GM12864 (cell line): ENCODE measurements around the gene CLNK.

Experiments used
- DNase-seq: peaks from one replicate; pipeline ENCODE4 v3.0.0-alpha.2; 2011; ENCODE audit warnings: low read depth
- H3K4me3 ChIP-seq: 2 replicates; pipeline ENCODE4 v1.5.1; 2011; ENCODE audit warnings: mild to moderate bottlenecking, low read depth, low read length, control low read depth
- TF ChIP-seq, protein P1 (sequence below): IDR thresholded peaks from 2 replicates; pipeline ENCODE4 v1.5.1; 2011; ENCODE audit warnings: low read depth, mild to moderate bottlenecking, moderate library complexity, low read length, control low read depth, inconsistent platforms; ENCODE audit errors: missing control alignments

Gene CLNK

DNA sequence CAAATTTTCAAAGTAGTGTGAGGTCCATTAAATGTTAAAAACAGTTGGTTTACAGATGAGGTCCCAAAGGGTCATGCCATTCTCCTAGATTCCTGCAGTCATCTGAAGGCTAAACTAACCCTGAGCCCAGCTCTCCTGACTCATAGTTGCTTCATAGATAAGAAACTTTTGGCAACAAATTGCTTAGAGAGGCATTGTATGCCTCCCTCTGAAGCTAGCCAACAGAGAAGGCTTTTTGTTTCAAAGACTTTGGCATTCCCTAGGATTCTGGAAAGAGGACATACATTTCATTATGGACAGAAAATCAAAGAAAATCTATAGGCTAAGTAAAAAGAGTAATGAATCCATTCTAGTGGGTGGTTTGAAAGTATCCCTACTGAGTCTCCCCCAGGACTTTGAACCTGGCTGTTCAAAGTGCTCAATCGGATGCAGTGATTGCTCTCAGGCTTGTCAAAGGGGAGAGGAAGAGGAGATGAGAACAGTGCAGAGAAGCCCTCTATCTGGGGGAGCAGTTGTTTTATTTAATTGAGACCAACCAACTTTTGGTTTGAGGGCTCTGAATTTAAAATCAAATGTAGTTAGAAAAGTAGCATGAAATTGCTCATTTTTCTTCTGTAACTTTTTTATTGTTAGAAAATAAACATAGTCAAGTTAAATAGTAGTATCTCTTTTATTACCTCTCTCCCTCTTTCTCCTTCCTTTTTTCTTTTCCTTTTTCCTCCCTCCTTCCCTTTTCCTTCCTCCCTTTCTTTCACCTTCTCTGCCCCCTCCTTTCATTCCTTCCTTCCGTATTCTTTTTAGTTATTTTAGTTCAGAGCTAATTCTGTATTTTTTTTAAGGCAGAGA is 155.1 kb downstream of the CLNK start:
- H3K4me3 ChIP-seq = no peak overlapping the region
- DNase-seq = no peak
- TF ChIP-seq, protein P1, sequence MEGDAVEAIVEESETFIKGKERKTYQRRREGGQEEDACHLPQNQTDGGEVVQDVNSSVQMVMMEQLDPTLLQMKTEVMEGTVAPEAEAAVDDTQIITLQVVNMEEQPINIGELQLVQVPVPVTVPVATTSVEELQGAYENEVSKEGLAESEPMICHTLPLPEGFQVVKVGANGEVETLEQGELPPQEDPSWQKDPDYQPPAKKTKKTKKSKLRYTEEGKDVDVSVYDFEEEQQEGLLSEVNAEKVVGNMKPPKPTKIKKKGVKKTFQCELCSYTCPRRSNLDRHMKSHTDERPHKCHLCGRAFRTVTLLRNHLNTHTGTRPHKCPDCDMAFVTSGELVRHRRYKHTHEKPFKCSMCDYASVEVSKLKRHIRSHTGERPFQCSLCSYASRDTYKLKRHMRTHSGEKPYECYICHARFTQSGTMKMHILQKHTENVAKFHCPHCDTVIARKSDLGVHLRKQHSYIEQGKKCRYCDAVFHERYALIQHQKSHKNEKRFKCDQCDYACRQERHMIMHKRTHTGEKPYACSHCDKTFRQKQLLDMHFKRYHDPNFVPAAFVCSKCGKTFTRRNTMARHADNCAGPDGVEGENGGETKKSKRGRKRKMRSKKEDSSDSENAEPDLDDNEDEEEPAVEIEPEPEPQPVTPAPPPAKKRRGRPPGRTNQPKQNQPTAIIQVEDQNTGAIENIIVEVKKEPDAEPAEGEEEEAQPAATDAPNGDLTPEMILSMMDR = no peak

DNA sequence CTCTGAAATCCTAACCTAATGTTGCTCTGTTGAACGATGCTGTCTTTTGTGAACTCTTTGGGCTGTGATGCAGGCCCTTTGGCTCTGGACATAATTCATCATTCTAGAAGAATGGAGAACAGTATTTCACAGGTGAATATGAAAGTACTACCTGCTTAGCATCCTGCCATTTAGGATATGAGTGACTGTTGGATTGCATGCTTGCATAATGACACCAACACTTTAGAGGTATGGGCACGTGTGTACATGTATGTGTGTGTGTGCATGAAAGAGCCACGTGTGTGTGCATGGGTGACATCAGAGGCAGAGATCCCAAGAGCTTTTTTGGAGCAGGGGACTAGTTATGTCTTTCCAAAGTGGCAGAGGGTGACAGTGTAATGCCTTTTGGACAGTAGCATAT is 157.1 kb downstream of the CLNK start:
- no peak for DNase-seq
- H3K4me3 ChIP-seq = no peak overlapping the region
- TF ChIP-seq, protein P1 = no peak

DNA sequence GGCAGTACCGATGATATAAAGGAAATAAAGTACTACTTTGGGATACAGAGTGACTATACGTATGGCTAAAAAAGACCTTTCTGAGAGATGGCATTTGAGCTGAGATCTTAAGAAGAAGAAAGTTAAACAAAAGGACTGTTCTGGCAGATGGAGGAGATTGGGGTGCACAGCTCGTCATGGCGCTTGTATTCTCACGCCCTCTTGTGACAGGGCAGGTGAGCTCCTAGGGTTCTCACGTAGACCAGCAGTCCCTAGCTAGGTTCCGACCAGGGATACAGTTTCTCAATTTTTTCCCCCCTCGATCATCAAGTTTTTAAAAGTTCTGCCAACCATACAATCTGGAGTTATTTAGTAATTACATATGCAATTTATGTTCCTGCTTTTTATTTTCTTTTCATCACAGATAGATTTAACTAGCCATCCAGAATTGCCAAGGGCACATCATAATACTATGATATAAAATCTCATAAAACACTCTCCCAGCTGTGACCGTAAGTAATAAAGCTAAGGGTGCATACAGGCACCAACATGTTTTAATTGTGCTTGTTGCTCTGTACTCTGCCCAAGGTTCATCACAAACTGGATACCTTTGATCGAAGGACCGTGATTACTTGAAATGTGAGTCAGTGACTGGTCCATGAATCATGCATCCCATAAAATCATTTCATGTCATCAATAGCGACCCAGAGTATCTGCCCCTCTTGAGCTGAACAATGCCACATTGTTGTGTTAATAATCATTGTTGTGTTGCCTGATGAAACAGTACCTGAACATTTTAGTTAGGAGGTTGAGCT is 157.9 kb downstream of the CLNK start:
- no peak for DNase-seq
- no peak overlapping the region for H3K4me3 ChIP-seq
- TF ChIP-seq, protein P1 = no peak

DNA sequence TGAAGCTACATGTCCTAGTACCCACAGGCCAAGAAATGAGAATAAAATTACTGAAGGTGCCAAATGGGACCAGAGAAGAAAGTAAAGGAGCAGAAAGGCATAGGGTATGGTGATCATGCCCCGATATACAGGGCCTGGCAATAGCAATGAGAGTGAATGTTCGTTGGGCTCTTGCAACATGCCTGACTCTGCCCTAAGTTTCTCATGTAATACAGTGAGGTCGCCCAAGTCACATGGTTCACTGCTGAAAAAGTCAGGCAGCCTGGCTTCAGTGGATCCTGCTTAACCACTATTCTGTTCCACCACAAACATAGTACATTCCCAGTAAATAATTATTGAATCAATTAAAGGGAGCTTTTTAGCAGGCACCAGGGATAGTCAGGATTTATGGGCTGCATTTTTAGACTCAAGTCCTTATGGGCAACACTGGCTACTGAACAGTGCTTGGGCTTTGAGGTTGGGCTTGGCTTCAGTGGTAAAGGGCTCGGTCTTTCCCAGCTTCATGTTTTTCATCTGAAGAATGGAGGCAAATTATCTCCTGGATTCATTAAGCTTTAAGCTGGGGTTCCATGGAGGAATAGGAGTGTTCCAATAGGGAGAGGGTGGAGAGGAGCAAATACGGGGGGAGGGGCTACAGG is 160.3 kb downstream of the CLNK start:
- TF ChIP-seq, protein P1 = no peak

DNA sequence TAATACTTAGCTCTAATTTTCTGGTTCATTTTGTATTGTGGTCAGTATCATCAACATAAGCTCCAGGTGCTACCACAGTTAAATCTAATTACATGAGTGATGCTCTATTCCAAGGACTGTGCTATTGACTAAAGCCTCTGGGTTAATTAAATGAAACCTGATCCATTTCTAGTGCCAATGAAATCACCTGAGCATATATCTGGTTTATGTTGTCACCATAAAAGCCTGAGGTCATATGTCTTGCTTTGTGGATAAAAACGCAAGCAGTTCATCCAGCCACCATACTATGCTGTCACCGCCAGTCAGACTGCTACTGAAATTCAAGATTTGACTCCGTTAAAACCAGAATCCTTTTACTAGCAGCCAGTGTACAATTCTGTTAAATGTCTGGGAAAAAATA is 163.1 kb downstream of the CLNK start:
- H3K4me3 ChIP-seq = no peak overlapping the region
- no peak for DNase-seq
- TF ChIP-seq, protein P1 = no peak

More for the DNA sequence above, 160.3 kb downstream of the CLNK start:
- H3K4me3 ChIP-seq = no peak overlapping the region
- no peak for DNase-seq

DNA sequence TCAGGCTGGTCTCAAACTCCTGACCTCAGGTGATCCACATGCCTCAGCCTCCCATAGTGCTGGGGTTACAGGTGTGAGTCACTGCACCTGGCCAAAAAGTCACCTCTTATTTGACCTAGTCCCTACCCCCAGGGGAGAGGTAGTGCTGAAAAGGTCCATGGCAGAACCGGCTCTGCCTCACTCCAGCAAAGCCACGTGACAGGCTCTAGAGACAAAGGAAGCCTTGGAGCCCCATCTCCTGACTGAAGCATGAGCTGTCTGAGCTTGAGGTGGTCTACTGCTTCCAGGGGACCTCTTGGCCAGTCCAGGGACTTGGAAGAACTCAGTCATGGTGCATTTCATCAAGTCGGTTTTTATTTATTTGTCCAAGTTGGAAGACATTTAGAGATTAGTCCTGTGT is 174.8 kb downstream of the CLNK start:
- no peak for DNase-seq
- H3K4me3 ChIP-seq = no peak overlapping the region
- TF ChIP-seq, protein P1 = no peak
